GM08714 (cell line): ENCODE measurements around the gene EPB41L4B.

Experiments used
- H3K4me3 ChIP-seq: fragments of 200-500 bp; sonication (Bioruptor generic); 2 replicates; pipeline ENCODE4 v1.5.1; 2014; ENCODE audit warnings: mild to moderate bottlenecking, low read length, inconsistent platforms
- ZNF274 ChIP-seq: IDR thresholded peaks from 2 replicates; pipeline ENCODE4 v1.6.1; 2012; ENCODE audit warnings: mild to moderate bottlenecking, low read depth, low read length

Gene EPB41L4B

GRCh38 chr9:109179801-109180523 is 140.9 kb downstream of the EPB41L4B start:
- no peak for TF ChIP-seq ZNF274
- H3K4me3 ChIP-seq = no peak overlapping the region

DNA sequence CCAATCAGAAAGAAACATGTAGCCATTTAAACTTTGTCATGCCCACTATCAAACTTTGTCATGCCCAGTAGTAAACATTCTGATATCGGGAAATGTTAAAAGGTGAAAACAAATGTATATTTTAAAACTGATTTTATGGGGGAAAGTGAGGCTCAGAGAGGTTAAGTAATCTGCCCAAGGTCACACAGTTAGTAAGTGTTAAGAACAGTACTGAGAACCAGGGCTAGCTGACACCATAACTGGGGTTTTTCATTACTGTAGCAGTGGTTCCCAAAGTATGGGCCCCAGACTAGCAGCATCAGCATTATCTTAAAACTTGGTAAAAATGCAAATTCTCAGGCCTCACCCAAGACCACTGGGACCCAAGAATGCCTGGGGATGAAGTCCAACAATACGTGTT is 143.9 kb downstream of the EPB41L4B start:
- no peak overlapping the region for H3K4me3 ChIP-seq
- no peak for TF ChIP-seq ZNF274

GRCh38 chr9:109176386-109176785 is 144.5 kb downstream of the EPB41L4B start:
- TF ChIP-seq ZNF274 = no peak
- H3K4me3 ChIP-seq = no peak overlapping the region

DNA sequence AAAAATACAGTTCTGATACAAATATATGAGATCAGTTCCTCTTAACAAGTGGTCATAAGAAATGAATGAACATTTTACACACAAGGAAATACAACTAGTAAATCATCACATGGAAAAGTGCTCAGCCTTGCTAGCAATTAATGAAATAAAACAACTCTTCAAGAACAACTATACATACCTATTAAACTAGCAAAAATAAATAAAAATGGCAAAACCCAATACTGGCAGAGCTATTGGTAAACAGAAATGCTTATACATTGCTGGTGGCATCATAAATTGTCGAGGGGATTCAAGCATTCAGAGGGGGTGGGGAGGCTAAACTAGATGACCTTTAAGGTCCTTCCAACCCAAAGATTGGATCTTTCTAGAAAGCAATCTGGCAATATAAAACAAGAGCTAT is 147.9 kb downstream of the EPB41L4B start:
- no peak overlapping the region for H3K4me3 ChIP-seq
- TF ChIP-seq ZNF274 = no peak

GRCh38 chr9:109171926-109172325 is 148.9 kb downstream of the EPB41L4B start:
- H3K4me3 ChIP-seq = no peak overlapping the region

DNA sequence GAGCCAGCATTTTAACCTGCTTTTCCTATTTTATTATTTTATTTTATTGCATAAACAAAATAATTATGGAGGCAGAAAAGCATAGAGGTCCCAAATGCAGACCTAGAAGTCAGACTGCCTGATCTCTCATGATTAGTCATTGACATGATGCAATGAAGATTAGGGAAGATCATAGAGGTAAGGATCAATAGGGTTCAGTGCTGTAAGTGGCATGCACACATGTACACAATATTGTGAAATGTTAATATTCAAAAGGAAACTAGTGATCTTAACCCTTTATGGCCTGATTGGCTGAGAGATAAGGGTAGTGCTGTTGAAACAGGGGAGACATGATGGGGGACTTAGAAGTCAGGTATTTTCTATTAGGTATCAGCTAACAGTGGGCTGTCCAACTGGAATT is 152.7 kb downstream of the EPB41L4B start:
- no peak for TF ChIP-seq ZNF274

More at GRCh38 chr9:109171926-109172325, 148.9 kb downstream of the EPB41L4B start:
- TF ChIP-seq ZNF274 = no peak

DNA sequence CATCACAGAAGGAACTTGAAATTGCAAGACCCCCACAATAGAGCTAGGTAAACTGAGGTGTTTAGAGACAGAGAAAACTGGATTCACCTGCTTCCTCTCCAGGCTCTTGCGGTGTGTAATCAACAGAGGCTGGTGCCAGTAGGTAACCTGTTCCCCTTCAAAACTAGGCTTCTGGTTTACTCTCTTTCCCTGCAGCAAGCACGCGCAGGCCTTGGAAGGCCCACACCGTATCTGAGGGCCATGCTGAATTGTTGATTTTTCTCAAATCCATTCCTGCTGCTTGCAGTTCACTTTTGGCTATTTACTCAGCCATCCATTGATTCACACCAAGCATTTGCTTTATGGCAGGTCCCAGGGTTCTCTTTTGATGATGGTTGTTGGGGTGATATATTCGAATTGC is 153.1 kb downstream of the EPB41L4B start:
- TF ChIP-seq ZNF274 = no peak
- no peak overlapping the region for H3K4me3 ChIP-seq

More for the DNA sequence above, 152.7 kb downstream of the EPB41L4B start:
- no peak overlapping the region for H3K4me3 ChIP-seq

- H3K4me3 ChIP-seq = no peak within 1 kb of the TSS
- TF ChIP-seq ZNF274 = no peak
Observed at GRCh38 chr9:109166771-109167601, 153.9 kb downstream of the EPB41L4B start, which contains the start of gene FRRS1L. Gene FRRS1L, minus strand, starts transcription at chr9:109167249. Its CDS starts 111 bp downstream, at chr9:109167138.

- TF ChIP-seq ZNF274 = no peak
- H3K4me3 ChIP-seq = no peak overlapping the region
Observed at GRCh38 chr9:109166171-109166770, 154.6 kb downstream of the EPB41L4B start.

DNA sequence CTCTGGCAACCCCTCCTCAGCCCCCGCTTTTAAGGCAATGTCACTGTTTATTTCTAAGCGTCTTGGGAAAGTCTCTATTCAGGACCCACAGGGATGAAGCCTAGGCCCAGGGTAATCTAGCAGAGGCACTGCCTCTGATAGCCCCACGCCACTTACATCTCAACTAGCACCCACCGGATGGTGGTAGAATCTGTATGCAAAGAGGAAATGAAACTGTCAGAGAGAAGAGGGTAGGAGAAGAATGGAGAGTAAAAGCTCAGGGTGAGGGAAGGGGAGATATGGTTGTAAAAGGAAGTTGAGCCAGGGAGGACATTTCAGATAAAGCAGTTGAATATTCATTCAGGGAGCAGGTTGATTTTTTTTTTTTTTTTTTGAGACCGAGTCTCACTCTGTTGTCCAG is 156.8 kb downstream of the EPB41L4B start:
- H3K4me3 ChIP-seq = no peak overlapping the region
- TF ChIP-seq ZNF274 = no peak

DNA sequence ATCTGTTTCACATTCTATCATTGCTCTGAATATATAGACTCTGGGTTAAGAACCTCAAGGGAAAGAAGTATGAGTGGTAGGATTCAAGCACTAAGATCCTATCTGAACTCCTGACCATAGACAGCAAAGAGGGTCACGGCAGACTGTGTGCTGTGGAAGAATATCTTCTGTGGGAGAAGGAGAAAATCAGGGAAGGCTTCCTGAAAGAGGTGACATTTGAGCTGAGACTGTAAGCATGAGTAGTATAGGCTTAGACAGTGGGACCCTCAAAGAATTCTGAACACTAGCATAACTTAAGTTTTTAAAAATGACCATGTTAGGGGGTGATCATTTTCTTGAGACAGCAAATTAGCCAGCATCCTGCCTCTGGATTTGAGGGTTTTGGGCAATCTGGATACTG is 157.7 kb downstream of the EPB41L4B start:
- H3K4me3 ChIP-seq = no peak overlapping the region
- no peak for TF ChIP-seq ZNF274

DNA sequence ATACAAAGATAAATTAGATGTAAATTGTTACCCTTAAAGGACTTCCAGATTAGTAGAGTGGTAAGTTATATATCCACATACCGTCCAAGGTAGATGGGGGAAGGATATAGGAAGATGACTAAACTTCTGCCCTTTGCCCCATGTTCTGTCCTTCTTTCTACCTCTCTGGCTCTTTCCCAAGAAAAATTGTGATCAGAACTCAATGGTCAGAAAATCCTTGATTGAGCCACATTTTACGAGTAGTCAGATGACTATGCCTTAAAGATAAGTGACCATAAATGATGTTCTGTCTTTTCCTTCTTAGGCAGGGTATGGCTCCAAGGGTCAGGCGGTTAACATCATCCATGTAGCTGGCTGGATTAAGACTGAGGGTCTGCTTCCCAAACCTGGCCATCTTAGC is 158.2 kb downstream of the EPB41L4B start:
- H3K4me3 ChIP-seq = no peak overlapping the region

GRCh38 chr9:109161471-109161870 is 159.4 kb downstream of the EPB41L4B start:
- no peak for TF ChIP-seq ZNF274
- no peak overlapping the region for H3K4me3 ChIP-seq

More for the DNA sequence above, 158.2 kb downstream of the EPB41L4B start:
- TF ChIP-seq ZNF274 = no peak

DNA sequence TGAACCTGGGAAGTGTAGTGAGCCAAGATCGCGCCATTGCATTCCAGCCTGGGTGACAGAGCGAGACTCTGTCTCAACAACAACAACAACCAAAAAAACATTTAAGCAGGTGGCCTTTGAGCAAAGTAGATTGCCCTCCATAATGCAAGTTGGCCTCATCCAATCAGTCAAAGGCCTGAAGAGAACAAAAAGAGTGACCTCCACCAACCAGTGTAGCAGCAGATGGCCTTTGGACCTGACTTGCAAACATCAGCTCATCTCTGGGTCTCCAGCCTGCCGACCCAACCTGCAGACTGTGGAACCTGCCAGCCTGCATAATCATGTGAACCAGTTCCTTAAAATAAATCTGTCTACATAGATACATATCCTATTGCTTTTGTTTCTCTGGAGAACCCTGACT is 161.3 kb downstream of the EPB41L4B start:
- no peak overlapping the region for H3K4me3 ChIP-seq
- TF ChIP-seq ZNF274 = no peak
